ENCODE results near the gene EFNA2.
"Not testable (repeated sequence)": the region's sequence is repeated elsewhere in the genome, so short reads cannot be mapped to it uniquely, and the experiment has no call there.

Gene EFNA2
- total RNA-seq, result 0.94 reads per million

DNA sequence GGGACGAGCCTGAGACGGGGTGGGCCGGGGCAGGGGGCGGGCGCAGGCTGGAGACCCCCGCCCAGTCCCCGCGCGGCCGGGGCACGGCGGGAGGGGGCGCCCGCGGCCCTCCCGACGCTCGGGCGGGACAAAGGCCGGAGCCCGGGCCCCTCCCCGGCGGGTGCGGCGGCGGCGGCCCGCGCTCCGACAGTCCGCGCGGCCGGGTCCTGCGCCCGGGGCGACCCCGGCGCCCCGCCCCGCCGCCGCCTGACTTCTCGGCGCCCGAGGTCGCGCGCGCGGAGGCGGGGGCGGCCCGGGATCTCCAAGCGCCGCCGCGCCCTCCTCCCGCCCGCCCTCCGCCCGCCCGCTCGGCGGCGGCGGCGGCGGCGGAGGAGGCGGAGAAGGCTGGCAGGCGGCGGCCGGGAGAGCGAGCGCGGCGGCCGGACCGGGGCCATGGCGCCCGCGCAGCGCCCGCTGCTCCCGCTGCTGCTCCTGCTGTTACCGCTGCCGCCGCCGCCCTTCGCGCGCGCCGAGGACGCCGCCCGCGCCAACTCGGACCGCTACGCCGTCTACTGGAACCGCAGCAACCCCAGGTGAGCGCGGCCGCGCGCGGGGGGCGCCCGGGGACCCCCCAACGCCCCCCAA, at the start of gene EFNA2:
TSS of gene EFNA2 (plus strand) at position 137 of the 624 bp plus-strand sequence. CDS start at position 433, 296 bp downstream.
- no peak for DNase-seq

DNA sequence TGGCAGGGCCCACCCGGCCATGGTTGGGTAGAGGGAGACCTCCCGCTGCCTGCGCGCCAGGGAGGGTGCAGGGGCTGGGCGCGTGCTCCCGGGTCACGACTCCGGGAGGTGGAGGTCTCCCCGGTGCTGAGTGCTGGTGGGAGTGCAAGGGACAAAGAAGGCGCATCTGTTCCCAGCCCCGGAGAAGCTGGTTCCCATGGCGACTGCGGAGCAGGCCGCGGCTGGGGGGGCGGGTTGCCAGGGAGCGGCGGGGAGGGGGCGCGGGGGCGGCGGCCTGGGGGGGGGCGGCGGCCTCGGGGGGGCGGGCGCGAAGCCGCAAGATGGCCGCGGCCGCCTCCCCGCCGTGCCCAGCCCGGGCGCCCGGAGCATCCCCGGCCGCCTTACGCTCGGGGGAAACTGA, 49.1 kb upstream of the EFNA2 start:
- DNase-seq, result no peak

DNA sequence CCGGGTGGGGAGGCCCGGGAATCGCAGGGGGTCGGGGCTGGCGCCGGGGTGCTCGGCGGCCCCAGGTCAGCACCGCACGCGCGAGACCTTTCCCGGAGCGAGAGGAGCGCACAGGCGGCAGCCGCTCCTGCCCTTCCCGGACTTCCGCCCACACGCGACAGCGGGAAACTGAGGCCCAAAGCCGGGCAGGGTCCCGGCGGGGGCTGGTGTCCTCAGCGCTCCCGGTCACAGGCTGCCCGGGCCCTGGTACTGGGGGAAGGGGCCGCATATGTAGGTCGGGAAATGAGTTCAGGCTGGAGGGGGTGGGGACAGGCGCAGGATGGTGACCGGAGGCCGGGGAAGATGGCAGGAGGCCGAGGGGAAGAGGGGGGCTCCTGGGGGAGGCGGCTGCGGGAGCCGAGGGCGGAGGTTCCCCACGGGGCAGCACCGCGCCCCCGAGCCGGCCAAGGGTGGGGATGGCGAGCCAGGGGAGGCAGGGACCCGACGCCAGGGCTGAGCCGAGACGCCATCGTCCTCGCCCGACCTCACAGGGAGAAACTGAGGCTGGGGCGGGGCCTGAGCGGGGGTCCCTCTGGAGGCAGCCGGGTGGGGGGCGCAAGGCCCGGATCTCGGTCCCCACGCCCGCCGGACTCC, 48.5 kb upstream of the EFNA2 start:
- DNase-seq, result no peak

DNA sequence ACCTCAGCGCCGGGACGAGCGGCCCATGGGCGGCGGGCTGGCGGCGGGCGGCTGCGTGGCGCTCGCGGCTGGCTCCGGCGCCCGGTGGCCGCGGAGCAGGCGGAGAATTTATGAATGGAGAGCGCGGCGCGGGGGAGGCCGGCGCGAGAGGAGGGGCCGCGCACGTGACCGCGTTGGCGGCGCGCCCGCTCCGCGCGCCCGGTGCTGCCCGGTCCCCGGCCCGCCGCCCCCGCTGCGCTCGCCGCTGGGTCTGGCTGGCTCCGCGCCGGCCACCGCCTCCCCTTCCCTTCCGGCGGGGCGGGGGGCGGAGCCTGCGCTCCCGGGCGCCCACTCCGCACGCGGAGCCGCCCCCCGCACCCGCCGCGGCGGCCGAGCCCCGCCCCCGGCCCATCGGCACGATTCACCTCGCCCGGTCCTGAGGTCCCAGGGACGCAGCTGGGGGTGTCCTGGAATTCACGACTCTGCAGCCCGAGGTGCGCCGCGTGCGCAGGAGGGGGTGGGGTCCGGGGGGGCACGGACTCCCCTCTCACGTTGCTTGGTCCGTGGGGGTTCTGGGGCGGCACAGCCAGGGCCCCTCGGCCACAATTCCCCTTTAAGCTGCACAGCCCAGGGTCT, 47.8 kb upstream of the EFNA2 start, which contains the start of gene CBARP:
TSS of gene CBARP (minus strand) at position 252 of the 615 bp plus-strand sequence. CDS start 1,905 bp downstream, outside the sequence.
- DNase-seq, result no peak

DNA sequence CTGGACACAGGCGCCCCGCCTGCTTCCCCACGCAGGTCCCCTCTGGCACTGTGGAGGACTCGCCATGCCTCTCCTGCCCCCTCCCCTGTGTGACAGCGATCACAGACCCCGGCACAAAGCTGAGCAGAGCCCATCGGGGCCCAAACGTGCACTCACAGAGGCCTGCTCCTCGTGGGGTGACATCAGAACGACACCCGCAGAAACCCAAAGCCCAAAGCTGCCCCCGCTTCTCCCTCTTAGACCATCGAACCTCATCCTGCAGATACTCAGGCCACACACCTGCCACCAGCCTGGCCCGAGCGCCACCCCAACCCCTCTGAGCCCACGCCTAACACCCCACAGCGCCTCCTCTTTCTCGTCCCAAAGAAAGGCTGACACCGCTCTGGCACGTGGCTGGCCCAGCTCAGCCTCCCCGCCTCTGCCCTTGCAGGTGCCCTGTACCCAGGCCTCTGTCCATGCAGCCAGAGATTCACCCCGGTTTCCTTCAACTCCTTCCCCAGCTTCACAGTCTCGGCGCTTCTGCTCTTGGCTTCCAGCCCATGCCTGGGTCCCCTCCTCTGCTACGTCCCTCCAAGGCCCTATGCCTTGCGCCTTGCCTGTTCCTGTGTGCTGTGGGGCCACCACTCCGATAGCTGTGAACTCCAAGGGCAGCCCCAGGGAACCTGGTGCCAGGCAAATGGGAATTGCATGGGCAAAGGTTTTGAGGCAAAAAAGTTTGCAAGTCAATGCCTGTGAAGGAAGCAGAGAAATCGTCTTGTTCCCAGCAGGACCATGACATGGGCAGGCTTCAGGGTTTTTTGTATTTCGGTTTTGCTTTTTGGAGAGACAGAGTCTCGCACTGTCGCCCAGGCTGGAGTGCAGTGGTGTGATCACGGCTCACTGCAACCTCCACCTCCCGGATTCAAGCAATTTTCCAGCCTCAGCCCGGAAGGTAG, 47.0 kb upstream of the EFNA2 start:
- no peak for DNase-seq

DNA sequence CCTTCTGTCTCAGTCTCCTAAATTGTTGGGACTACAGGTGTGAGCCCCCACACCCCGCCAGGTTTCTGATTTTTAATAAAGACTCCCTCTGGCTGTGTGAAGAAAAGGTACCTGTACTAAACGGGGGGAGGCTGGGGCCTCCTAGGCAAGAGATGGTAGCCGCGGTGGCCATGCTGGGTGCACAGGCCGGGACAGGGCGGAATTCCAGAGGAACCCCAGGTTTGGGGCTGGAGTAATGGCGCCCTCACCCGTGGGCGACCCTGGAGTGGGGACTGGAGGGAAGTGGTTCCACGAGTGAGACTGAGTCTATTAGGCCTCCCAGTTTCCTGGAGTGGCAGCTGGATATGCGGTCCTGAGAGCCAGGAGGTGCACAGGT, 46.3 kb upstream of the EFNA2 start:
- no peak for DNase-seq

DNA sequence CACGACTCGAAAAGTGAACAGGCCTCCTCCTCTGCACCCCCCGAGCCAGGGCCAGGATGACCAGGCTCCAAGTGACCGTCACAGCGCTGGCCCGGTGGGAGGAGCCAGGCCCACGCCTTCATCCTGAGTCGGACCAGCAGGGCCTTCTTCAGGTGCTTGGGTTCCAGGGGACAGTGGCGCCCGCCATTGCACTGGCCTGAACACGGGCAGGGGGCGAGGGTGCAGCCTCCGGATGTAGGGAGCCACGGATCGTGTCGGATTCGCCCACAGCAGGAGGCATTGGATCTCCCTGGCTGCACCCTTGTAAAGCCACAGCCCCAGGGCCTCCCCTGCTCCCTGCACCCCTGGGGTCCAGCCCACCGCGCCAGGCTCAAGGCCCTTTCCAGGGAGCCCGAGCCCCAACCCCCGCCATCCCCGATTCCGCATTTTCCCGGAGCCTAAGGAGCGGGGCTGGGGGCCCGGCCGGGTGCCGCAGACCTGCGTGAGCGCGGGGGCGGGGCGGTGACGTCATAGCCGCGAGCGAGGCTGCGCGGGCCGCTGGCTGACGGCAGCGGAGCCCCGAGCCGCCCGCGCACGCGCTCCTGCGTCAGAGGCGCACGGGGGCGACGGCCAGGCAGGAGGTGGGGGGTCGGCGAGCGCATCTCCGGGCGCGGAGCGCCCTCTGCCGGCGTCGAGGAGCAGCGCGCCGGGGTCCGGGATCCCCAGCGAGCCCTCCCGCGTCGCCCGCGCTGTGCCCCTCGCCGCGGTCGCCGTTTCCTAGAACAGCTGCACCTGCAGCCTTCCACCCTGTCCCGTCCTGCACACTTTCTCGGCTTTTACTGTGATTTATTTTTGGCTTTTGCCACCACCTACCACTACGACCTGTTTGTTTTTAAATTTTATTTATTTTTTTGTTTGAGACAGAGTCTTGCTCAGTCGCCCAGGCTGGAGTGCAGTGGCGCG, 45.6 kb upstream of the EFNA2 start:
- DNase-seq, result peak; percentile 93

DNA sequence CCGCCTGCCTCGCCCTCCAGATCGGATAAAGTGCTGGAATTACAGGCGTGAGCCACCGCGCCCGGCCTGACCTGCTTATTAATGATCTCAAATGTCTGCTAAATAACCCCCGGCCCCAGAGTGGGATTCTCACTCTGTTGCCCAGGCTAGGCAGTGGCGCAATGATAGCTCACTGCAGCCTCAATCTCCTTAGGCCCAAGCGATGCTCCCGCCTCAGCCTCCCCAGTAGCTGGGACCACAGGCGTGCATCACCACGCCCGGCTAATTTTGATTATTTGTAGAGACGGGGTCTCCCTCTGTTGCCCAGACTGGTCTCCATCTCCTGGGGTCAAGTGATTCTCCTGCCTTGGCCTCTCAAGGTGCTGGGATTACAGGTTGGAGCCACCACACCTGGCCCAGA, 44.7 kb upstream of the EFNA2 start:
- DNase-seq, result no peak

DNA sequence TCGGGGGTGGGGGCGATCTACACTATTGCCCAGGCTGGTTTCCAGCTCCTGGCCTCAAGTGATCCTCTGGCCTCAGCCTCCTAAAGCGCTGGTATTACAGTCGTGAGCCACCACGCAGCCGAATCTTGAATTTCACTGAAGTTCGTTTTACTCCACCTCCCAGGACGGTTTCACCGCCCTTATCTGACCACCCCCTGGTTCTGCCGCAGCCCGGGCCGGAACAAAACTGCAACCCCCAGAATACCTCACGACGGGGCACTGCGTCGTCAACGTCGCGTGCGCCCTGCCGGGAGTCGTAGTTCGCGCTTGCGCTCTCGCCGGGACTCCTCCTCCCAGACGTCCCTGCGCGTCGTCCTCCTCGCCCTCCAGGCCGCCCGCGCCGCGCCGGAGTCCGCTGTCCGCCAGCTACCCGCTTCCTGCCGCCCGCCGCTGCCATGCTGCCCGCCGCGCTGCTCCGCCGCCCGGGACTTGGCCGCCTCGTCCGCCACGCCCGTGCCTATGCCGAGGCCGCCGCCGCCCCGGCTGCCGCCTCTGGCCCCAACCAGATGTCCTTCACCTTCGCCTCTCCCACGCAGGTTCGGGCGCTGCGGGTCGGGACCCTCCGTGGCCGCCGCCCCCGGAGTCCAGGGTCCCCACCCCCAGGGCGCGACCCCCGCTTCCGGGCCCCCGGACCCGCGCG, 44.1 kb upstream of the EFNA2 start, which contains the start of gene ATP5F1D:
TSS of gene ATP5F1D (plus strand) at position 335 of the 679 bp plus-strand sequence. CDS start at position 435, 100 bp downstream.
- DNase-seq, result peak; percentile 86

DNA sequence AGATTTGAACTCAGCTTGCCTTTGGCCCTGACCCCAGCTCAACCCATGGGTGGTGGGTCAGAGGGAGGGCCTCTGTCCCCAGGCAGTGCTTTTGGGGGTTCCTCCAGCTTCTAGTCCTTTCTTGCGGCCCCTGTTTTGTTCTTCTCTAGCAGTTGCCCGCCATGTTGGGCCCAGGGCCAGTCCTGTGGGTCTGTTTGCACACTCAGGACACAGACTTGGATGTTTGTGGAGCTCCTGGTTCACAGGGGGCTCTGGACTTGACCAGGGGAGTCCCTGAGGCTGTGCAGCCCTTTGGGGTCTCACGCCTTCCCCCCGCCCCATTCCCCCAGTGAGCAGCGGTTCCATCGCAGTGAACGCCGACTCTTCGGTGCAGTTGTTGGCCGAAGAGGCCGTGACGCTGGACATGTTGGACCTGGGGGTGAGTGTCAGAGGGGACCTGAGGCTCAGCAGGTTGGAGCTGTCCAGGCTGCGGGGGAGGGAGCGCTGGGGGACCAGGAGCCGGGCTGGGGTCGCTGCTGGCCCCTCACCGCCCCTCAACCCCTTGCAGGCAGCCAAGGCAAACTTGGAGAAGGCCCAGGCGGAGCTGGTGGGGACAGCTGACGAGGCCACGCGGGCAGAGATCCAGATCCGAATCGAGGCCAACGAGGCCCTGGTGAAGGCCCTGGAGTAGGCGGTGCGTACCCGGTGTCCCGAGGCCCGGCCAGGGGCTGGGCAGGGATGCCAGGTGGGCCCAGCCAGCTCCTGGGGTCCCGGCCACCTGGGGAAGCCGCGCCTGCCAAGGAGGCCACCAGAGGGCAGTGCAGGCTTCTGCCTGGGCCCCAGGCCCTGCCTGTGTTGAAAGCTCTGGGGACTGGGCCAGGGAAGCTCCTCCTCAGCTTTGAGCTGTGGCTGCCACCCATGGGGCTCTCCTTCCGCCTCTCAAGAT, 41.6 kb upstream of the EFNA2 start:
- peak; percentile 85 for DNase-seq

DNA sequence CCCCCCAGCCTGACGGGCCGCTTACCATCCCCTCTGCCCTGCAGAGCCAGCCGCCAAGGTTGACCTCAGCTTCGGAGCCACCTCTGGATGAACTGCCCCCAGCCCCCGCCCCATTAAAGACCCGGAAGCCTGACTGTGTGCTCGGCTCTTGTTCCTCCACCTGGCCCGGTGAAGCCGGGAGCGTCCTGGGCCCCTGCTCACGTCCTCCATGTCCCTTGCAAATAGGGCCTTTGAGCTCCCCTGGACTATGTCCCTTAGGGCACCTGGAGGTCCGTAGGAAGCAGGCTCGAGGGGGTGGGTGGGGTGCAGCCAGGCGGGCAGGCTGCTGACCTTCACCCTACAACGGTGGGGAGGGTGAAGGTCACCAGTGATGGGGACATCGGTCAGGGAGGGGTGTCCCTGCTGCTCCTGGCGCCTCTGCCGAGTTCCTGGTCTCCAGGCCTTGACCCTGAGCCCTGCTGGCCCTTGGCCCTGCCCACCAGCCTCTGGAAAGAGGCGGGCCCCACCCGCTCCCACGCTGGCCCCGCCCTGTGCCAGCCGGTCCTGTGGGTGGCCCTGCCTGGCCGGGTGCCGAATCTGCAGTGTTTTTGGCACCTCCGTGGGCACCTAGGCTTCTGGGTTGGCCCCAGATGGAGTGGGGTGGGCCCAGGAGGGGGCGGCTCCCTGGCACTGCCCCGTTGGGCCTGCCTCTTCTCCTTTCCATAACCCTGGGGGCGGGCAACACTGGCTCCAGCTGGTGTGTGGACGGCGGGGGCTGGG, 40.8 kb upstream of the EFNA2 start:
- DNase-seq, result no peak

DNA sequence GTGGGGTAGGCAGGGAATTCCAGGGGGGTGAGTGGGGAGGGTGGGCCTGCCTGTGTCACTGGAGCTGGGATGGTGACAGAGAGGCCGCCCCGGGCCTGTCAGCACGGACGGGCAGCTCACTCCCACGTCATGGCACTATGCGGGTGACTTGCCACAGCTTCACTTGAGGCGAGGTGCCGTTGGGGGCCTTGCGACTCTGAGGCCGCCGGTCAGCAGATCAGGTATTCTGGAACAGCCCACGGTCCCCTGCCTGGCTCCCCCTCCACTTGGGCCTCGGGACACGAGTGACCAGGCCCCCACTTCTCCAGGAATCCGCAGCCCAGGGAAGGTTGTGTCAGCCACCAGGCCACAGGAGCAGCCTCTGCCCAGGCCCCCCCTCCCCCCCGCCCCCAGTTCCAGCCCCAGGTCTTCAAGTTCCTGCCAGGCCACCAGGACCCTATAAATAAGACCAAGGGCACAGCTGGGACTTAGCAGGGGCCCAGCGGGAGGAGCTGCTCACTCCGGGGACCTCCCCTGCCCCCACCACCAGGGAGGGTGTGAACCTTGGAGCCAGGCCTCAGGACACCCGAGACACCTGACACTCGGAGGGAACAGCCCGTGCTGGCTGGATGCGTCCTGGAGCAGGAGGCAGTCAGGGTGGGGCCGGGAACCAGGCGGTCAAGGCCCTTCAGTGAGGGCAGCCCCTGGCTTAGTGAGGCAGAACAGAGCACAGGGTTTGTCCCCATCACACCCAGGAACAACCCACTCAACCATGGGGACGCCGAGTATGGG, 40.0 kb upstream of the EFNA2 start:
- no peak for DNase-seq

DNA sequence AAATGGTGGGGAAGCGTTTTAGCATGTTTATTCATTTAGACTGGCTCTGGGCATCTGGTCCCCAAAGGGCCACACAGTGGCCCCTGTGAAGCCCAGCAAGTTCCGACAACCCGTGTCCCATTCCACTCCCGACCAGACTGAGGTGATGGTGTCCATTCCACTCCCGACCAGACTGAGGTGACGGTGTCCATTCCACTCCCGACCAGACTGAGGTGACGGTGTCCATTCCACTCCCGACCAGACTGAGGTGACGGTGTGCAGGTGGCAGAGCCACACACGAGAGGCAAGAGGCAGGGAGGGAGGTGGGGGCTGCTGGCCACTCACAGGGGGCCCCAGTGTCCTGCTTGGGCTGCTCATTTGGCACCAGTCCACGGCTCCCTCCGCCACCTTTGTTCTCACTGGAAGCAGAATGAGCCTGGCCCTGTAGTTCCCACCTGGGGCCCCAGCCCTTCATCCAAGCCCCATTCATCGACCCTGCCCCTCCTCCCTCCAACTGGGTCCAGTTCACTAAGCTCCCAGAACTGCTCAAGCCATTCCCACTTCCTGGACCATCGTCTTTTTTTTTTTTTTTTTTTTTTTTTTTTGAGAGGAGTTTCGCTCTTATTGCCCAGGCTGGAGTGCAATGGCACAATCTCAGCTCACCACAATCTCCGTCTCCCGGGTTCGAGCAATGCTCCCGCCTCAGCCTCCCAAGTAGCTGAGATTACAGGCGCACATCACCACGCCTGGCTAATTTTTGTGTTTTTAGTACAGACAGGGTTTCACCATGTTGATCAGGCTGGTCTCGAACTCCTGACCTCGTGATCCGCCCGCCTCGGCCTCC, 39.2 kb upstream of the EFNA2 start:
- DNase-seq, result not testable (repeated sequence)

DNA sequence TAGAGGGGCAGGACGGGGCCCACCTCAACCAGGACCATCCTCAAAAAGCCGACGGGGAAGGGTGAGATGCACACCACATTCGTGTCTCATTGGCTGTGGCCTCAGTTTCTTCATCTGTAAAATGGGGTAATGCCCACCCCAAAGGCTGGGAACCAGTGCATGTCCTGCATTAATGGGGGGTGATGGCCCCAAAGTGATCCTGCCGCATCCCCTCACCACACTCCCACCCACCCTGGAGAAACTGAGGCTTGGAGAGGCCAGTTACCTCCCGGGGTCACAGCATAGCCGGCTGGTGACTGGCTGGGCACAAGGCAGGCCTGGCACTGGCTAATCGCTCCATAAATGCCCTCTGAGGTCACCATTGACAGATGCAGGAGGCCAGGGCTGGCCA, 37.9 kb upstream of the EFNA2 start:
- no peak for DNase-seq

DNA sequence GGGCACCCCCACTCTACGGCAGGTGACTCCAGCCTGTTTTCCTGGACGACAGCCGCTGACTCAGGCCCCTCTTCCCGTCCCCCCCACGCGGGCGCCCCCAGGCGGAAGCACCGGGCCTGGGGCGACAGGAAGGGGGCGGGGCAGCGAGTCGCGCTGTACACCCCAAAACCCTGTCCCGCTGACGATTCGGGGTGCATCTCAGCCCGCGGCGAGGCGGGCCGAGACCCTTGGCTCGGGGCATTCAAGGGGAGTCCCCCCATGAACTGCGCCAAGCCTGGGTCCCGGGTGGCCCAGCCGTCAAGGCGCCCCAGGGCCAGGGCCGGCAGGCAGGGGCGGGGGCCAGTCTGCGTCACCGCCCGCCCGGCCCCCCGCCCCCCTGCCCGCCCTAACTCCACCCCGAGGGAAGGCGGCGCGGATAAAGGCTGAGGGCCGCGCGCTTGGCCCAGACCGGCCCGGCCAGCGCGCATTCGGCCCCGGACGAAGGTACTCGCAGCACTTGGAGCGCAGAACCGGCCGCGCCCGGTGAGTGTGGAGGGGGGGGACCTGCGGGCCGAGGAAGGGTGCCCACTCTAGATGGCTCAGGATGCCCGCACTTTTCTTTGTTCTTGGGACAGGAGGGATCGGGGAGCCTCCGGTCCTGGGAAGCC, 37.4 kb upstream of the EFNA2 start, which contains the start of gene MIDN:
TSS of gene MIDN (plus strand) at position 445 of the 647 bp plus-strand sequence. CDS start 1,714 bp downstream, outside the sequence.
- peak; percentile 71 for DNase-seq

DNA sequence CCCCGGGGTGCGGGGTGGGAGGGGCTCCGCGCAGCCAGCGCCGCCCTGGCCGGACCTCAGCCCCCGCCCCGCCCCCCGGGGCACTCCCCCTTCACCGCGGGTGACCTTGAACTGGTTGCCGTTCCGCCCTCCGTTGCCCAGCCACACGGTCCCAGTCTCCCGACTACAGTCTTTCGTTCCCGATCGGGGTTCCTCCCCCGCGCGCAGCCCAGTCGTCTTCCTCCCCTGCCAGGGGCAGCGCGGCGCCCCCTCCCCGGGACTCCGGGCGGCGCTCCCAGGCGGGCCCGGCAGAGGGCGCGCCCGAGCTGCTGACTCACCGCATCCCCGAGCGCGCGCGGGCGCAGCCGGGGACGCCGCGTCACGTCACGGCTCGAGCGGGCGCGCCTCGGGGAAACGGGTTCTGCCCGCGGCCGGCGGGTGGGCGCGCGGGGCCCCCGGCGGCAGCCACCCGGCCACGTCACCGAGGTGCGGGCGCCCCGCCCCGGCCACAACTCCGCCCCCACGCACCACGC, 36.8 kb upstream of the EFNA2 start:
- peak; percentile 80 for DNase-seq
